Activated gamma-delta T cell (primary cell): ENCODE results near the gene GMPPA.
A peak's percentile ranks its signal among the peaks of the same experiment; 100 is the strongest.

Experiments
- DNase-seq: peaks from one replicate; lab custom pipeline; 2025; lab: John Stamatoyannopoulos, UW

Gene GMPPA

DNA sequence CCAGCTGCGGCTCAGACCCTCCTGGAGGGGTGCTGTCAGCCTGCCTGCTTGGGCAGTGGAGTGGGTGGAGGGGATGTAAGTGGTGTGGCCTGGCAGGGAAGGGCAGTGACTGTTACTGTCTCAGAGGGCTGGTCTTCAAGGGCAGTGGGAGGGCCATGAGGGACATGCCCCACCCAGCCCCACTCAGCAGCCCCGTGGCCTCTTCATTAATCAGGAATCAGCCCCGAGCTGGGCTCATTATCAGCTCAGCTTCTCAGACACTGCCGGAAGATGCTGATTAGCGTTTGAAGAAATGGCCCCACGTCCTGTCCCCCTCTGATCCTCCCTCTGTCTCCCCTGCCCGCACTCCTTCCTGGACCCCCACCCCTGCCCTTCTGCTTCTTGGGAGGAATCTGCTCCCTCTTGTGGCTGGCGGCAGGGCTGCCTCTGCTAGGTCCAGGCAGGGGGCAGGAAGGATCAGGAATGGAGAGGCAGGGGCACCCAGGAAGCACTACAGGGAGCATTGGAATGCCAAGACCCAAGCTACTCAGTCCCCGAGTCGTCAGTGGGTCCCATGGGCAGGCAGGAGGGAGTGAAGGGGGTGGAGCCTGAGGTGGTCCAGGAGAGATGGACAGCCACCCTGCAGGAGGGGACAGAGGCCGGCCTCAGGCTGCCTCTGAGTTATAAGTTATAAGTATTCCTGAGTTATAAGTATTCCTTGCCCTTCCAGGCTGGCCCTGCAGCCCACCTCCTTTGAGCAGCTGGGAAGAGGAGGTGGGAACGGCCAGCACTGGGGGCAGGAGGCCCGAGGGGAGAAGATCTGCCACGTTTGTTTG lies 22.6 kb downstream of the GMPPA start:
- no peak for DNase-seq

DNA sequence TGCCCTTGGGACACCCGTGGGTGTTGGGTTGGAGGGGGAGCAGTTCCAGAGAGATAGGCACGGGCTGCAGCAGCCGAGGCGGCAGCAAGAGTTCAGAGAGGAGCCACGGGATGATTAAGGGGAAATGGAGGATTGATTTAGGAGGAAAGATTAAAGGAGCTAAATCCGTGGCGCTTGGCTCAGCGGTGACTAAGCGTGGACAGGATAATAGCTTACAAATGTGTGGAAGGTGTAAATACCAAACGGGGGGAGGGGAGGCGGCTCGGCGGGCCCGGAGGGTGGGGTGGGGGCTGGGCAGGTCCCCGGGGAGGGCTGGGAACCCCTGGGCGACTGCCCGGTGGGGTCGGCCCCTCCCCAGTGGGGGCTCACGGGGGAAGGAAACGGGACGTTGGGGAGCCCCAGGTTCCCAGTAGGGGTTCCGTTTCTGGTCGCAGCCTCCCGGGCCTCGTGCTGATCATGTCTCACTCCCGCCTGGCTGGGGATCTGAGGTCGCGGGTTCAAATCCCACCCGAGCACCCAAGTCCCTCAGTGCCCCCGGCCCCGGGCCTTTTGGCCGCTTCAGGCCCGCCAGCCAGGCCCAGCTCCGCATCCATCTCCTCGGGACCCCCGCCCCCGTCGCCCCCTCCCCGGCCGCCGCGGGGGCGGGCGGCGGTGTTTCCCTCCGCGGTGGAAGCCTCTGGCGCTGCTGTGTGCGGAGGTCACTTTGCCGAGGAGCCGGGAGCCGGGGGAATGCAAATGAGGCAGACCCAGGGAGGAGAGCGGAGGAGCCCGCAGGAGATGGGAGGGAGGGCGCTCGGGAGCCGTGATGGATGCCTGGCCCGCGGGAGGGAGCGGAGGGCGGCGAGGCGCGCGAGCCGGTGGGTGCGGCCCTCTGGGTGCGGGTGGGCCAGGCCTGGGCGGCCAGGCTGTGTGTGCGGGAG lies 23.7 kb downstream of the GMPPA start:
- DNase-seq: no peak

DNA sequence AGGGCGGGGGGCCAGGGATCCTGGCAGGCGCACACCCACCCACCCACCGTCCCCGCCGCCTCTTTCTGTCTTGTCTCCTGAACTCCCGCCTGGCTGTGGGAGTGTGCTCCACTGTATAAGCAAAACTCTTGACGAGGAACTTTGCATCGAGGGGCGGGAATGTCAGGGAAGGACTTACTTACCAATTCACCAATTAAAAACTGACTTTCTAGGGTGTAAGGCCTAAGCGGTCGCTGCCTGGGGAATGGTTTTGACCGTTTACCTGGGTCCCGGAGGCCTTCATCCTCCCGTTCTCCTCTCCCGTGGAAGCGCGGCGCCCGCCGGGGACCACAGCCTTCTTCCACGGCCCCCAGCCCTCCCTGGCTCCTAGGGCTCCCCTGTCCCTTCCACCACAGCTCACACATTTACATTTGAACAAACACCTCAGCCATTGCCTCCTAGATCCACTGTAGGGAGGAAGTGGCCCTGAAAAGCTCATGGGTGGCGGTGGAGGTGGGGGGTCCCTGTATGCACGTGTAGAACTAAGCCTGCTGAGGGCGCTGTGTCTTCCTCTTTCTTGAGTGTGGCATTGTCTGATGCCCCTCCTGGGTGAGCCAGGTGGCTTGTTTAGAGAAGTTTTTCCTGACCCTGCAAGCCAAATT lies 24.5 kb downstream of the GMPPA start:
- no peak for DNase-seq

- DNase-seq: no peak
Observed at GRCh38 chr2:219524817-219525216, 26.1 kb downstream of the GMPPA start.

- DNase-seq: no peak
Observed at GRCh38 chr2:219525533-219526232, 27.0 kb downstream of the GMPPA start.

DNA sequence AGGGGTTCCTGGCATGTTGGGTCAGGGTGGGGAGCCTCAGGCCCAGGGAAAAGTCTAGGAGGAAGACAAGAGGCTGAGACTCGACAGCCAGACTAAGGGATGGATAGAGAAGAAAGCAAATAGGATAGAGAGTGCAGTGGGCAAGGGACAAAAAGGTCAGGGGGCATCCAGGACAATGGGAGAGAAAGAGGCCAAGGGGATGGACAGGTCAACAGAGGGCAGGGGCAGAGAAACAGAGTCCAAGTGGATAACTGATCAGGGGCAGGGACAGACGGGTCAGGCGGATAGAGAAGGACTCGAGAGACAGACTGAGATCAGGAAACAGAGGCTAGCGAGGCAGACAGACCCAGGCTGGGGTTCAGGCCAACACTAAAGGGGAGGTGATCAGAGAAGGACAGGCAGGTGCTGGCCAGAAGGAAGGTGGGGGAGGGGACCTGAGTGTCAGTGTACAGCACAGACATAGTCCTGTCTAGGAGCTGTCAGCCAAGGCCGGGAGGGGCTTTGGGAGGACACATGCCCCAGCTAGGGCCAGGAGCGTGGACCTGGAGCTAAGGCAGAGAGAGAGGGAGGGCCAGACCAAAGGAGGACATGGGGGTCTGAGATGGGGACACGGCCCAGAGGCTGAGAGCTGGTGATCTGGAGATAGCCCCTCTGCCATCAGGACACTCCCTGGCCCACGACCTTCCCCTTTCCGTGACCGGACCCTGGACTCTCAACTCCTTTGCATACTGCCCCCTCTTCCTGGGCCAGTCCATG lies 27.8 kb downstream of the GMPPA start:
- no peak for DNase-seq

DNA sequence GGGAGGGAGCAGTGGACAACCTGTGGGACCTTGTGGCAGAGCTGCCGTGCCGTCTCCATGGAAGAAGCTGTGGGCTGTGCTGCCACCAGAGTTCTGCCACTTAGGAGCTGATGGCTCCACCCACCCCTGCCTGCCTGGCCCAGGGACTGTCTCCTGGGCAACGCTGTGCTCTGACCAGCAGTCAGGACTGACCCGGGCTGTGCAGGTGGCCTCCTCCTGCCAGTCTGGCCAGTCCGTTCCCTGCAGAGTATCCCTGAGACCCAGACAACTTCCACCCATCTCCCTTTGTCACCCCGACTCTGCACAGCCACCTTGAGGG lies 28.3 kb downstream of the GMPPA start:
- DNase-seq: no peak

DNA sequence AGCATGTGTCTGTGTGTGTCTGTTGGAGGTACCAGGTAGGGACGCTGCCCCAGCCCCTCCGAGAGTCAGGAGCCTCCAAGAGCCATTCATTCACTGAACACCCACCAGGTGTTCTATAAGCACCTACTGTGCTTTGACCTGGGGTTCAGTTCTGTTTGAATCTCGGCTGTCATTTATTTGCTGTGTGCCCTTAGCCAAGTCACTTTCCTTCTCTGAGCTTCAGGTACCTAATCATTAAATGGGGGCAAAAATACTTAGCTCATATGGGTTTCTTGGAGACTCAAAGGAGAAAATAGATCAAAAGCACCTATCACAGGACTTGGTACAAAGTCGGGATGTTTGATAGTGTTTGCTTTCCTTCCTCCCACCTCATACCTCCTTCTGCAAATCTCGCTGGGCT lies 28.8 kb downstream of the GMPPA start:
- no peak for DNase-seq

DNA sequence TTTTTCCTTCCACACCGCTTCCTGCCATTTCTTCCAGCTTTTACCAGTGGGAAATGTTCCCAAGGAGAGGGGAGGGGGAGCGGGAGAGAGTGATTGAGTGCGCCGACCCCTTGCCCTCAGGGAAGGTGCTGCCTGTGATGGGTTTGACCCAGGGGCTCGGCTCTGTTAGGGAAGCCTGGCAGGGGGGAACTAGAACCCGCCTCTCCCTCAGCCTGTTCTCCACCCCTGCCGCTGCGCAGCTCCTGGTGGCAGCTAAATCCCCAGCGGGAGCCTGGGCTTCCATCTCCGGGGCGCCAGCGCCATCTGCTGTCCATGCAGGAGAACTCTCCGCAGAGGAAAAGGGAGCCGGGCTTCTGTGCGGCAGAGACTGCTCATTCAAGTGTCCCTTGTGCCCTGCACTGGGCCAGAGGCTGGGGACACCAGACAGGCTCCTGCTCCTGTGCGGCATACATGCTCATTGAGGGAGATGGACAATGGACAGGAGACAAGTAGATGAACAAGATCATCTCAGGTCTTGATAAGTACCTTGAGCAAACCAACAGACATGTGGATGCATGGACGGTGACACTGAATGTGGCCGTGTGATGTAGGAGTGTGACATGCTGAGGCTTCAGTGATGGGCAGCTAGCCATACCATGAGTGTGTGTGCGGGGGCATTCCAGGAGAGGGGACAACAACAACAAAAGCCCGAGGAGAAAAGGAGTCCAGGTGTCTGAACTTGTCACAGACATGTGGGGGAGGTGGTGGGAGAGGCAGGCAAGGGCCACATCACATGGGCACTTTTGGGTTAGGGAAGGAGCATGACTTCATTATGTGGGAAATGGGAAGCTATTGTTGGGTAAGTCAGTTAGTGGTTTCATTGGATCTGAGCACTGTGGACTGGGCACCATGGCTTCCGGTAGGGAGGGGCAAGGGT lies 31.6 kb downstream of the GMPPA start:
- peak; percentile 45 for DNase-seq

GRCh38 chr2:219531639-219532377 lies 33.1 kb downstream of the GMPPA start:
- no peak for DNase-seq

DNA sequence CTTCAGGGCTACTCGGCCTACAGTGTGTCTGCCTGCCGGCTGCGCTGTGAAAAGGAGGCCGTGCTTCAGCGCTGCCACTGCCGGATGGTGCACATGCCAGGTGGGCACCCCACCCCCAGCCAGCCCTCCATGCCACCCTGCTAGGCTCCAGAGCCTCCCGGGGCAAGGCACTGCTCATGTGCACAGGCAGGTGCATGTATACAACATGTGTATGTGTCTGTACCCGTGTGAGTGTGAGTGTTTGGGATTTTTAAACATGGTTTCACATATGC lies 33.6 kb downstream of the GMPPA start:
- DNase-seq: no peak

DNA sequence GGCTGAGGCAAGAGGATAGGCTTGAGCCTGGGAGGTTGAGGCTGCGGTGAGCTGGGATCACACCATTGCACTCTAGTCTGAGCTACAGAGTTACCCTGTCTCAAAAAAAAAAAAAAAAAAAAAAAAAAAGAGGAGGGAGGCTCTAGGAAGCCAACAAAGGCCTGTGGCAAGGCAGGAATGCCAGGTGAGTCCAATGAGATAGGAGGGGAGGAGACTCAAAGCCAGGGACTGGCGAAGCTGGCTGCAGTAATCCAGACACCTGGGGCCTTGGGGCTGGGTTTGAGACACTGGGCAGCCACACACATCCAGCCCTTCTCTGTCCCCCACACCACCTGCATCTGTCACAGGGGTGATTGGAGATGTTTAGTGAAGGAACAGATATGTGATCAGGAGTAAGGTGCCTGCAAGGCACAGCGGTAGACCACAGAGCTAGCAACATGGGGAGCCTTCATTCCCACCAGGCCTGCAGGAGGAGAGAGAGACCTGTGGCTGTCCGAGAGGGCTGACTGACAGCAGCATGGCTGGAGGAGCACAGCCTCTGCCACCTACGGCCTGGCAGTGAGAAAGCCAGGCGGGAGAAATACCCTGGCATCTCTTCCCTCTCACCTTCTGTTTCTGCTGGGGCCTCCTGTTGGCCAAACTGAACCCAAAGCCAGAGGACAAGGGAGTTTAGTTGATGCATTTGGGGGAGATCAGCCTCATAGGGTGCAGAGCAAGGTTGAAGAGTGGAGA lies 35.4 kb downstream of the GMPPA start:
- no peak for DNase-seq

- no peak for DNase-seq
Observed at GRCh38 chr2:219536425-219536824, 37.7 kb downstream of the GMPPA start.

GRCh38 chr2:219536967-219537366 lies 38.3 kb downstream of the GMPPA start:
- no peak for DNase-seq

DNA sequence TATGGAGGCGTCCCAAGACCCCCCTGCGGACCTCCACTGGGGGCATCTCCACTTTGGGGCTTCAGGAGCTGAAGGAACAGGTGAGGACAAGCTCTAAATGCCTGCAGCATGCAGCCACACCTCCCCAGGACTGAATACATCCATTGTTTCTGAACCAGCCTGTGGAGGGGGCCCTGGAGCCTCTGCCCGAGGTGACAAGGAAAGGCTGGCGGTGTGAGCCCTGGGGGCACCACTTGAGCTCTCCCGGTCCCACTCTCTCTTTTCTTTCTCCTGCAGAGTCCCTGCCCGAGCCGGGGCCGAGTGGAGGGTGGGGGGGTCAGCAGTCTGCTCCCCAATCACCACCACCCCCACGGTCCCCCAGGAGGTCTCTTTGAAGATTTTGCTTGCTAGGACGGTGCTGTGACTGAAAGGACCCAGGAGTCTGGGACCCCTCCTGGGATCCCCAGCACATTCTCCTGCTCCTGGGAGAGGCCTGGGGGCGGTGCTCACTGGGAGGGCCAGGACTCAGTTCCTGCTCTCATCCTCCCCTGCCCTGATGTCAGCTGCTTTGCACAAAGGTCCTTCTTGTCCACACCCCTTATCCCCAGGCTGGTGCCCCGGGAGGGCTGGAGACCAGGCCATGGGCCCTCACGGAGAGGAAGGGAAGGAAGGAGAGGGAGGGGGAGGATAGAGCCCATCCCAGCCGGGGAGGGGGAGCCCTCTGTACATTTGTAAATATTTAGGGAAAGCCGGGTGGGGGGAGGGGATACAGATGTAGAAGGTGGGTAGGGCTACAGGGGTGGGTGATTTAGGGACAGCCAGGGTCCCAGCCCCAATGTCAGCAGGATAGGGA lies 39.2 kb downstream of the GMPPA start:
- no peak for DNase-seq

GRCh38 chr2:219538504-219538951 lies 39.8 kb downstream of the GMPPA start:
- DNase-seq: no peak

GRCh38 chr2:219538956-219539788 lies 40.5 kb downstream of the GMPPA start:
- DNase-seq: no peak
